Testis (tissue), 3 donors: ENCODE measurements around the gene ADAMTS6. TPM values are rescaled to one million over a fixed set of nuclear protein-coding genes. Genes with fewer than 3 reads are reported as not detected.

Experiments used
- DNase-seq: peaks from one replicate; pipeline ENCODE4 v3.0.0-alpha.2; 2019
- H3K27ac ChIP-seq, 2 donors: fragments of 200-600 bp; sonication (generic); one replicate each; pipeline ENCODE4 v1.5.1; 2019
- H3K27me3 ChIP-seq: fragments of 200-600 bp; sonication (generic); one replicate; pipeline ENCODE4 v1.5.1; 2019
- H3K36me3 ChIP-seq: fragments of 200-600 bp; sonication (generic); one replicate; pipeline ENCODE4 v1.5.1; 2017; ENCODE audit warnings: low read depth; ENCODE audit errors: missing control alignments
- H3K4me1 ChIP-seq: fragments of 200-600 bp; sonication (generic); one replicate; pipeline ENCODE4 v1.5.1; 2019
- H3K4me3 ChIP-seq, 2 donors: fragments of 200-600 bp; sonication (generic); one replicate each; pipeline ENCODE4 v1.5.1; 2017 to 2019
- H3K9me3 ChIP-seq: fragments of 200-600 bp; sonication (generic); one replicate; pipeline ENCODE4 v1.5.1; 2017
- POLR2A ChIP-seq: fragments of 450-650 bp; IDR thresholded peaks from one replicate; pipeline ENCODE4 v1.6.1; 2017; ENCODE audit warnings: antibody characterized with exemption, mild to moderate bottlenecking, moderate library complexity
- WGBS, 2 donors: methylation state at CpG; one replicate each; pipeline ENCODE4 v1.1.5; 2018; 5-methylcytosine and 5-hydroxymethylcytosine counted together
- intact Hi-C: fragments of 100-400 bp; cut with DNase I; formaldehyde crosslinking; loops from one replicate; pipeline ENCODE4 v1.15.1; 2023; ENCODE audit warnings: low total_unique reads
- polyA plus RNA-seq: library from polyadenylated mRNA; stranded (reverse); fragments of 350-450 nt; fragmentation: Illumina TruSeq; extraction: RNeasy Lipid Tissue Mini Kit (QIAGEN cat#74804); gene quantifications from one replicate; pipeline ENCODE4 v1.2.3, GENCODE V29; 2014; ENCODE audit warnings: low read depth, low replicate concordance; ENCODE audit not compliant: insufficient read depth
- total RNA-seq, 2 donors: library from RNA; depleted of rRNA; stranded (reverse); fragments of >200 nt; gene quantifications; one replicate each; pipeline ENCODE4 v1.2.3, GENCODE V29; 2016
- TF ChIP-seq, protein P1 (sequence below), 3 experiments: fragments of 450-650 bp in 2 of 3; fragments of 200-600 bp in 1 of 3; sonication (generic) in 1 of 3; IDR thresholded peaks; one replicate each; pipeline ENCODE4 v1.5.1; 2016 to 2019; ENCODE audit warnings: antibody characterized with exemption in 3 of 3, mild to moderate bottlenecking in 2 of 3, moderate library complexity in 1 of 3

The ADAMTS6 gene
- total and polyA plus RNA-seq, 3 donors from 2014 or later, result 4.1 to 43.1 (median 25.5) TPM

DNA sequence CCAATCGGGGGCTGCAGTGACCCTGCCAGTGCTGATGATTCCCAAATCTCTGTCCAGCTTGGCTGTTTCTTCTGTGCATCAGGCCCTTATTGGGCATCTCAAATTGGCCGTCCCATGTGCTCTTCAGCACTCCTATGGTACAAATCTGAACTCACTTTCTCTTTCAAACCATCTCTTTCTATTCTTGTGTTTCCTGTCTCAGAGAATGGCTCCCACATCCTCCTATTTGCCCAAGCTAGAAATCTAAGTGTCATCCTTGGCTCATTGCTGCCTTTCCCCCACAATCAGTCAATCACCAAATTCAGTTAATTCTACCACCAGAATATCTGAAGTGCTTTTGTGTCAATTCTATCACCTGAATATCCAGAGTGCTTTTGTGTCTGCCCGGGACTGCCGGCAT is 376.4 kb downstream of the ADAMTS6 start:
- intact Hi-C loops, result no loop called here
- H3K9me3 ChIP-seq, result no peaks in the 10 kb centered on the region

DNA sequence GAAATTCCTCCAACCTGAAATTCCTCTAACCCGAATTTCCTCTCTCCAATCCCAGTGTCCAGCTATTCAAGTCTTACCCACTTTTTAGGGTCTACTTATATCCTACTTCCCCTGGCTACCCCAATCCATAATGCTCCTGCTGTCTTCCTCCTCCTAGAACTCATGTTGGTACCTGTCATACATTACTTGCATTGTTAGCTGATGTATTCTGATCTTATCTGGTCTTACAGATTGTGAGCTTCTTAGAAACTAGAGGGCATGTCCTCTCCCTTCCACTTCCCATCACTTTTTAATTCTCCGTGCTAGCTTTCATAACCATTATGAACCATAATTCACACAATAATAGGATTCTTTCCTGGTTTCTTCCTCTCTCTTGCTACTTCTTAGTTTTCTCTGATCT is 376.9 kb downstream of the ADAMTS6 start:
- Histone ChIP-seq H3K9me3 (no peaks in the 10 kb centered on the region), H3K4me3 (no peak overlapping the region), H3K27me3 (no peaks in the 10 kb centered on the region), H3K4me1 (peaks cover 12% of the 10 kb centered on the region), H3K27ac (no peak overlapping the region), H3K36me3 (no peaks in the 10 kb centered on the region)
- intact Hi-C loops, result no loop called here
- no peak for TF ChIP-seq POLR2A
- TF ChIP-seq, protein P1, sequence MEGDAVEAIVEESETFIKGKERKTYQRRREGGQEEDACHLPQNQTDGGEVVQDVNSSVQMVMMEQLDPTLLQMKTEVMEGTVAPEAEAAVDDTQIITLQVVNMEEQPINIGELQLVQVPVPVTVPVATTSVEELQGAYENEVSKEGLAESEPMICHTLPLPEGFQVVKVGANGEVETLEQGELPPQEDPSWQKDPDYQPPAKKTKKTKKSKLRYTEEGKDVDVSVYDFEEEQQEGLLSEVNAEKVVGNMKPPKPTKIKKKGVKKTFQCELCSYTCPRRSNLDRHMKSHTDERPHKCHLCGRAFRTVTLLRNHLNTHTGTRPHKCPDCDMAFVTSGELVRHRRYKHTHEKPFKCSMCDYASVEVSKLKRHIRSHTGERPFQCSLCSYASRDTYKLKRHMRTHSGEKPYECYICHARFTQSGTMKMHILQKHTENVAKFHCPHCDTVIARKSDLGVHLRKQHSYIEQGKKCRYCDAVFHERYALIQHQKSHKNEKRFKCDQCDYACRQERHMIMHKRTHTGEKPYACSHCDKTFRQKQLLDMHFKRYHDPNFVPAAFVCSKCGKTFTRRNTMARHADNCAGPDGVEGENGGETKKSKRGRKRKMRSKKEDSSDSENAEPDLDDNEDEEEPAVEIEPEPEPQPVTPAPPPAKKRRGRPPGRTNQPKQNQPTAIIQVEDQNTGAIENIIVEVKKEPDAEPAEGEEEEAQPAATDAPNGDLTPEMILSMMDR (IDR thresholded peaks at IDR 0.05), result no peak
- DNase-seq, result no peak
- 80 to 84% methylated on average over 2 of the region's 2 CpGs for WGBS, 2 donors

More for the DNA sequence above, 376.4 kb downstream of the ADAMTS6 start:
- Histone ChIP-seq H3K4me1 (peaks cover 12% of the 10 kb centered on the region), H3K27me3 (no peaks in the 10 kb centered on the region), H3K4me3 (no peak overlapping the region), H3K27ac (no peak overlapping the region), H3K36me3 (no peaks in the 10 kb centered on the region)
- 90 to 92% methylated on average over 4 of the region's 4 CpGs for WGBS, 2 donors
- DNase-seq, result no peak
- no peak for TF ChIP-seq POLR2A

DNA sequence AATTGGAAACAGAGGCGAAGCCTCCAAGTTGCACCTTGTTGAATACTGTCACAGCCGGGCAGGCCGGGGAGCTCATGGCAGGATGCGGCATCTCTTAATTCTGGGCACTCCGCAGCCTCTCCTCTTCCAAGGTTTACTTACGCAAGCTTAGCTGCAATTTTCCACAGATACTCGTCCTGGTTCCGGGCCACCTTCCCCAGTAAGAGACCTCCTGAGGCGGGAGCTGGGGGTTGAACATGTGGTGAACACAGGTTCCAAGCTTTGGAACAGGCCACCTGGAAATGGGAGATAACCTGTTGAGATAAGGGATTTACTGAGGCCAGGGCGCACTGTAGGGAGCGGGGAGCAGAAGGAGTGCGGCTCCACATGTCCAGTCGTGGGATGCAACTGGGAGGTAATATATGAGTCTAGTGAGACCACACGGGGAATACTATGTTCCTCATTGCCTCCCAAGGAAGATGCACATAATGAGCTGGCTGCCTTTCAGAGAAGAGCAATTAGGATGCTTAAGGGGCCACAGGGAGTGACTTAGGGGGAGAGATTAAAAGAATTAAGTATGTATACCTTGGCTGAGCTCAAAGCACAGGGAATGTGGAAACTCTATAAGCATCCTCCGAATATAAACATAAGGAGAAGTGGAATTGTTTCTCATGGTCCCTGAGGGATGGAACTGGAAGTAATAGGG is 377.8 kb downstream of the ADAMTS6 start:
- peaks cover 12% of the 10 kb centered on the region for H3K4me1 ChIP-seq
- peak overlapping the region; percentile 64 to 72 for H3K4me3 ChIP-seq
- TF ChIP-seq, protein P1 (IDR thresholded peaks at IDR 0.05), result no peak
- TF ChIP-seq POLR2A, result no peak
- 28 to 29% methylated on average over 15 of the region's 15 CpGs for WGBS, 2 donors
- peak overlapping the region; percentile 87 to 91 for H3K27ac ChIP-seq
- intact Hi-C loops, result no loop called here
- no peaks in the 10 kb centered on the region for H3K9me3 ChIP-seq
- no peaks in the 10 kb centered on the region for H3K36me3 ChIP-seq
- no peaks in the 10 kb centered on the region for H3K27me3 ChIP-seq
- peak; percentile 63 for DNase-seq

DNA sequence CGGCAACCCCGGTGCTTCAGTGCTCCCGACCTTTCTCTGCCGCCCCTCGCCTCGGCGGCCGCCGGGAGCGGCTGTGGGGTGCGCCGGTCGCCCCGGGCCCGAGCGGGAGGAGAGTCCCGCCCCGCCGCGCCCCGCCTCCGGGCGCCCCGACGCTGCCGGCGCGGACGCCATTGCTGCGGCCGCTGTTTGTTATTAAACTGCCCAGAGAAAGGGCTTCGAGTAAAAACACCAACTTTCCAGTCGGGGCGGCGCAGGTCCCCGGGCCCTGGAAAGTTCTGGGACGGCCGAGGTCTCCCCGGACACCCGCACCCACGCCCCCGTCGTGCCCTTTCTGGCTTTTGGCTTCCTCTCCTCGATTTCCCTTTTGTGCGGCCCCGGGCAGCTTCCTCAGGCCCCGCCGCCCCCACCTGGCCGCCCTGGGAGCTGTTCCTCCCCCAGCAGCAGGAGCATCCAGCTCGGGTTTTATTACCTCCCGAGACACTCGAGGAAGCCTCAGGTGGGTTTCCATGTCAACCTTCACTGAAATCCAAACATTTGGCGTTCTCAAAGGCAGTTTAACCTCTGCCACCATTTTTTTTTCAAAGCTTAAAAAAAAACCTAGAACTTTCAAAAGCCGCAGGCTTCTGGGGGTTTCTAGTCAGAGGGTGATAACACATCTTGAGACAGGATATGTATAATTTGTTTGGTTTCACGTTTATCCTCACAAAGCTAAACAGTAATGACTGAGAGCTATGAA is 378.6 kb downstream of the ADAMTS6 start:
- no peaks in the 10 kb centered on the region for H3K9me3 ChIP-seq
- 0 to 3% methylated on average over 26 to 55 of the region's 55 CpGs for WGBS, 2 donors
- TF ChIP-seq, protein P1 (IDR thresholded peaks at IDR 0.05), result peak in 1 of 3 experiments; percentile 37
- no peak for TF ChIP-seq POLR2A
- intact Hi-C loops, result no loop called here
- peaks cover 12% of the 10 kb centered on the region for H3K4me1 ChIP-seq
- peak overlapping the region; percentile 87 to 91 for H3K27ac ChIP-seq
- DNase-seq, result peak; percentile 70
- H3K4me3 ChIP-seq, result peak overlapping the region; percentile 64 to 72
- H3K27me3 ChIP-seq, result no peaks in the 10 kb centered on the region
- H3K36me3 ChIP-seq, result no peaks in the 10 kb centered on the region

DNA sequence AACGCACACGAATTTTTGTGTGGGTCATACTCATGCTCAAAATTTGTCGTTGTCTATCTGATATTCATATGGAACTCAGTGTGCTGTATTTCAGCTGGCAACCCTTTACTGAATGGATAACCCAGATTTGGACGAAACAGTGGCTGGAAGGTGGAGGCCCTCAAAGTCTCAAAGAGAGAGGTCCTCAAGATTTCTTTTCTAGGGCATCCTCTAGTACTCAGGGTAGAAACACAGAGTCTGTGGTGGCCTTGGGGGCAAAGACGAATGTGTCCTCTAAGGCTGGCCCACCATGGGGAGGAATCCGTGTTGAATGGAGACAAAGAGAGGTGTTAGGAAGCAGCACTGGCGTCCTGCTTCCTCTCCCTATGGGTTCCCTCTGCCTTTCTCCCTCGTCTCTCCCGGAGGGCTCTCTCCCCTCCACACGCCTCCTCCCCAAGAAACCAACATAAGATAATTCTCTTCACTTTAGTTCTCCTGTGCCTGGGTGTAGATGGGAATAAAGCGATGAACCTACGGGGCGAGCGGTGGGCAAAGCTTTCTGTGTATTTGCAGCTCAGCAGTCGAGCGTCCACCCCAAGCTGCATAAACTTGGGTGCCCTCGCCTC is 379.2 kb downstream of the ADAMTS6 start:
- DNase-seq, result peak; percentile 32
- peak overlapping the region; percentile 64 to 72 for H3K4me3 ChIP-seq
- TF ChIP-seq POLR2A, result no peak
- TF ChIP-seq, protein P1 (IDR thresholded peaks at IDR 0.05), result no peak
- H3K9me3 ChIP-seq, result no peaks in the 10 kb centered on the region
- peak overlapping the region; percentile 87 to 91 for H3K27ac ChIP-seq
- H3K4me1 ChIP-seq, result peaks cover 12% of the 10 kb centered on the region
- no peaks in the 10 kb centered on the region for H3K27me3 ChIP-seq
- 28 to 30% methylated on average over 17 of the region's 17 CpGs for WGBS, 2 donors
- intact Hi-C loops, result no loop called here
- no peaks in the 10 kb centered on the region for H3K36me3 ChIP-seq
